Measurements from ENCODE around the gene NUDT4.

Gene NUDT4

GRCh38 chr12:93451423-93452158, 73.9 kb downstream of the NUDT4 start:
- in situ Hi-C loops (cut with MboI; ENCODE audit: low sequenced_read_pairs), result no loop called here

DNA sequence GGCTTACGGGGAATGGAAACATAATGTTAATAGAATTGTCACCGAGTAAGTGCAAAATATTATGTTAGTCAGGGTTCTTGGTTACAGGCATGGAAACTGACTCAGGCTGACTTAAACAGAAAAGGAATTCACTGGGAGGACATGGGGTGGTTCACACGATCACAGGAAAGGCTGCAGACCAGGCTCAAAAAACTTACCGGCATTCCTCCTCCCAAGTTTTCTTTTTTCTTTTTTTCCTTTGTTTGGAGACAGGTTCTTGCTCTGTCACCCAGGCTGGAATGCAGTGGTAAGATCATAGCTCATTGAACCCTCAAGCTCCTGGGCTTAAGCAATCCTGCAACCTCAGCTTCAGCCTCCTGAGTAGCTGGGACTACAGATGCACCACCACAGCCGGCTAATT, 75.9 kb downstream of the NUDT4 start:
- in situ Hi-C loops (cut with MboI; ENCODE audit: low sequenced_read_pairs), result no loop called here

DNA sequence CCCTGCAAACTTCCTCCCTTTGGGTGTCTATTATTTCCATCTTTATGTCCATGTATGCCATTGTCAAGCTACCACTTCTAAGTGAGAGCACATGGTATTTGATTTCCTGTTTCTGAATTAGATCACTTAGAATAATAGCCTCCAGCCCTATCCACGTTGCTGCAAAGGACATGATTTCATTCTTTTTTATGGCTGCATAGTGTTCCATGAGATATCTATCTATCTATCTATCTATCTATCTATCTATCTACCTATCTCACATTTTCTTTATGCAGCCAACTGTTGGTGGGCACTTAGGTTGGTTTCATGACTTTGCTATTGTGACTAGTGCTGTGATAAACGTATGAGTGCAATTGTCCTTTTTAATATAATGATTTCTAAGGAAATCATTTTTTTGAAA, 78.4 kb downstream of the NUDT4 start:
- in situ Hi-C loops (cut with MboI; ENCODE audit: low sequenced_read_pairs), result no loop called here
